Esophagus squamous epithelium (tissue), 5 donors: ENCODE data around the gene CNOT4. TPM values are rescaled to one million over a fixed set of nuclear protein-coding genes. Genes with fewer than 3 reads are reported as not detected.
"Not testable (repeated sequence)": the region's sequence is repeated elsewhere in the genome, so short reads cannot be mapped to it uniquely, and the experiment has no call there.

Experiments used
- DNase-seq: peaks from one replicate; lab custom pipeline; 2025; lab: John Stamatoyannopoulos, UW
- H3K27ac ChIP-seq, 4 donors: fragments of 200-600 bp; sonication (generic); one replicate each; pipeline ENCODE4 v1.5.1; 2016 to 2019; ENCODE audit warnings: mild to moderate bottlenecking in 1 of 4
- H3K27me3 ChIP-seq, 4 donors: fragments of 200-600 bp; sonication (generic); 1 replicate in 3 of 4; 2 replicates in 1 of 4; pipeline versions ENCODE4 v1.5.1 to v1.6.0; 2017 to 2021; ENCODE audit warnings: antibody characterized with exemption in 1 of 4
- H3K36me3 ChIP-seq, 3 donors: fragments of 200-600 bp; sonication (generic); one replicate each; pipeline ENCODE4 v1.5.1; 2016 to 2019
- H3K4me1 ChIP-seq, 3 donors: fragments of 200-600 bp; sonication (generic); one replicate each; pipeline ENCODE4 v1.5.1; 2017 to 2019
- H3K4me3 ChIP-seq, 4 donors: fragments of 200-600 bp; sonication (generic); 1 replicate in 3 of 4; 2 replicates in 1 of 4; pipeline ENCODE4 v1.5.1; 2016 to 2019; ENCODE audit warnings: mild to moderate bottlenecking in 2 of 4, moderate library complexity in 1 of 4
- H3K9me3 ChIP-seq, 3 donors: fragments of 200-600 bp; sonication (generic); one replicate each; pipeline ENCODE4 v1.5.1; 2016 to 2019
- POLR2A ChIP-seq, 4 donors: fragments of 450-650 bp; IDR thresholded peaks; one replicate each; pipeline ENCODE4 v1.6.1; 2017; ENCODE audit warnings: antibody characterized with exemption in 4 of 4, mild to moderate bottlenecking in 4 of 4, moderate library complexity in 3 of 4
- WGBS, 2 donors: methylation state at CpG; one replicate each; pipeline ENCODE4 v1.1.5; 2018; 5-methylcytosine and 5-hydroxymethylcytosine counted together
- intact Hi-C: fragments of 100-400 bp; cut with DNase I; formaldehyde crosslinking; loops from one replicate; pipeline ENCODE4 v1.15.0; 2022
- total RNA-seq, 4 donors: library from RNA; depleted of rRNA; stranded (reverse); fragments of >200 nt; gene quantifications; one replicate each; pipeline ENCODE4 v1.1.0, GENCODE V29; 2016
- TF ChIP-seq, protein P1 (sequence below), 6 experiments: fragments of 450-650 bp in 4 of 6; fragments of 200-600 bp in 2 of 6; sonication (generic) in 2 of 6; IDR thresholded peaks; one replicate each; pipeline ENCODE4 v1.5.1; 2016 to 2019; ENCODE audit warnings: antibody characterized with exemption in 6 of 6, mild to moderate bottlenecking in 4 of 6, moderate library complexity in 4 of 6
- donor health status: DM: yes; HTN: yes; CAD: no.

The CNOT4 gene
- total RNA-seq, 4 donors from 2014 or later = 7.3 to 20.0 (median 14.0) TPM

DNA sequence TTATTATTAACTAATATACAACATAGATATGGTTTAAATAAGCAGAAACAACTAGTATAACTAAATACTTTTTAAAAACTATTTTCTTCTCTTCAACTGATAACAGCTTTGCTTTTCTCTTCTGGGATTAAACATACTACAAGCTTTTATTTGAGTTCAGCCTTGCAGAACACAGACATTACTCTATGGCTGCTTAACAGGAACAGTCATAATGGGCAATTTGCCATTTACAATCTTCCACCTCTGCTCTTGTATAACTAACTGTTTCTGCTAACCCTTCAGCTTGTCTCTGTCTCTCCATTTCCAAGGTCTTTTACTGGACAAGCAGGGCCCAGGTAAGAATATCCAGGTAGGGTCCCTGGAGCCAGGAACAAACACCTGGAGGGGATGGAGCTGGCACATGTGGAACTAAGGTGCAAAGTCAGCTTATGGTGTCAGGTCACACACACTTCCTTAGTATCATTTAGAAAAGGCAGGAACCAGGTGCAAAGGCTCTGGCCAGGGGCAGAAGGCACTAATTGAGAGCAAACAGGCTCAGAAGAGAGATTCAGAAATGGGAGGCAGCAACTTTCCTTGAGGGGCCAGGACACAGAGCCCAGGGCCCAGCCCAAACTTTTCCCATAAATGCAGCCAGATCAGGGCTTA is 183.1 kb downstream of the CNOT4 start:
- H3K36me3 ChIP-seq = no peaks in the 10 kb centered on the region
- intact Hi-C loops = no loop called here
- no peak for DNase-seq
- H3K27me3 ChIP-seq = peaks cover 0 to 27% (median 0%) of the 10 kb centered on the region in 4 donors
- TF ChIP-seq, protein P1, sequence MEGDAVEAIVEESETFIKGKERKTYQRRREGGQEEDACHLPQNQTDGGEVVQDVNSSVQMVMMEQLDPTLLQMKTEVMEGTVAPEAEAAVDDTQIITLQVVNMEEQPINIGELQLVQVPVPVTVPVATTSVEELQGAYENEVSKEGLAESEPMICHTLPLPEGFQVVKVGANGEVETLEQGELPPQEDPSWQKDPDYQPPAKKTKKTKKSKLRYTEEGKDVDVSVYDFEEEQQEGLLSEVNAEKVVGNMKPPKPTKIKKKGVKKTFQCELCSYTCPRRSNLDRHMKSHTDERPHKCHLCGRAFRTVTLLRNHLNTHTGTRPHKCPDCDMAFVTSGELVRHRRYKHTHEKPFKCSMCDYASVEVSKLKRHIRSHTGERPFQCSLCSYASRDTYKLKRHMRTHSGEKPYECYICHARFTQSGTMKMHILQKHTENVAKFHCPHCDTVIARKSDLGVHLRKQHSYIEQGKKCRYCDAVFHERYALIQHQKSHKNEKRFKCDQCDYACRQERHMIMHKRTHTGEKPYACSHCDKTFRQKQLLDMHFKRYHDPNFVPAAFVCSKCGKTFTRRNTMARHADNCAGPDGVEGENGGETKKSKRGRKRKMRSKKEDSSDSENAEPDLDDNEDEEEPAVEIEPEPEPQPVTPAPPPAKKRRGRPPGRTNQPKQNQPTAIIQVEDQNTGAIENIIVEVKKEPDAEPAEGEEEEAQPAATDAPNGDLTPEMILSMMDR (IDR thresholded peaks at IDR 0.05) = no peak
- TF ChIP-seq POLR2A (IDR thresholded peaks at IDR 0.05) = no peak
- no peak overlapping the region for H3K27ac ChIP-seq
- H3K9me3 ChIP-seq = no peaks in the 10 kb centered on the region
- no peak overlapping the region for H3K4me3 ChIP-seq
- H3K4me1 ChIP-seq = peaks cover 0 to 20% (median 0%) of the 10 kb centered on the region in 3 donors

DNA sequence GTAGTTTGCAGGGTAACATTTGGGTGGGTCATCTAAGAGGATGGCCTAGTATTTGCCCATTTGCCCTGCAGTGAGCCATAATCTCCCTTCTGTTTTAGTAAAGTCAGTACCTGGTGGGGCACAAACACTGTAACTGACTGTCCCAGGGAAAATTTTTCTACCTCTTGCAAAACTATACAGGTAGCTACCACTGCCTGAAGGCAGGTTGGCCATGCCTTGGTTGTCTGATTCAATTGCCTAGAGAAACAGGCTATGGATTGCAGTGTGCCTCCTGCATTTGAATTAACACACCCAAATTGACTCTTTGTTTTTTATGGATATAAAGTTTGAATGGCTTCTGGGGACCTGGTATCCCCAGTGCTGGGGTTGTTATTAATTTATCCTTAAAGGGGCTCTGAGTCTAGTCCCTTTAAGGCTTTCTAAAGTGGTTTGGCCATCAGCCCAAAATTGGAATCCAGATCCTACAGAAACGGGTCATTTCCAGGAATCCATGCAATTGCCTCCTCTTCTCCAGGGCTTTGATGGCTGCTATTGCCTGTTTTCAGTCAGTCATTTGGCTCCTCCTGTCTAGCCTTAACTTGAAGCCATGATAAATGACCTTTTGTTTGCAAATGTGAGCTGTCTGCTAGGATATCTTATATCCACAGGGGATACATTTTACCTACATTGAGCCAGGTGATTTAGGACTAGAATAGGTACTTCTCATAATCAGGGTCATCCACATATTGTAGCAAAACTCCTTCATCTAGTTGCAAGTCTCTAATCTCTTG is 187.1 kb downstream of the CNOT4 start:
- WGBS, 2 donors = 43 to 62% methylated on average over 1 of the region's 1 CpG

DNA sequence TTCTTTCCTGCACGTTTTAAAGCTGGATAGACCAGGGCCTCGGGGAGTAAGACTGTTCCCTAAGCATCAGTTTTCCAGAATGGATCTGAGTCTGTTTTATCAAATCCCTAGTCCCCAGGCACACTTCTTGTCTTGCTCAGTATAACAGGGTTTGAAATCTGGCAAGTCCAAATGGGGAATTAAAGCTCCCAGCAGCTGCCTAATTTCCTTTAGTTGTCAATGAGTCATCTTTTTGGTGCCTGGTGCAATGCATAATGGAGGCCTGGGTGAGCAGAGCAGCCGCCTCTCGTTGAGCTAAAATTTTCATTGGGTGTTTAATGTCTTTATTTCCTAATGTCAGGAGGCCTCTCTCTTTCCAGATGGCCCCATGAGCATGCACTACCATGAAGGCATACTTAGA is 188.3 kb downstream of the CNOT4 start:
- H3K4me3 ChIP-seq = no peak overlapping the region
- H3K27me3 ChIP-seq = no peaks in the 10 kb centered on the region
- no peaks in the 10 kb centered on the region for H3K36me3 ChIP-seq
- no peaks in the 10 kb centered on the region for H3K9me3 ChIP-seq
- 21 to 31% methylated on average over 4 of the region's 4 CpGs for WGBS, 2 donors
- H3K4me1 ChIP-seq = peaks cover 15 to 50% (median 17%) of the 10 kb centered on the region in 3 donors
- no peak overlapping the region for H3K27ac ChIP-seq
- no peak for DNase-seq
- TF ChIP-seq POLR2A (IDR thresholded peaks at IDR 0.05) = no peak
- TF ChIP-seq, protein P1 (IDR thresholded peaks at IDR 0.05) = no peak
- intact Hi-C loops = no loop called here

More for the DNA sequence above, 187.1 kb downstream of the CNOT4 start:
- Histone ChIP-seq H3K27ac (no peak overlapping the region), H3K4me3 (no peak overlapping the region), H3K36me3 (no peaks in the 10 kb centered on the region), H3K9me3 (no peaks in the 10 kb centered on the region), H3K4me1 (peaks cover 10 to 50% (median 12%) of the 10 kb centered on the region in 3 donors), H3K27me3 (no peaks in the 10 kb centered on the region)
- intact Hi-C loops = no loop called here
- TF ChIP-seq, protein P1 (IDR thresholded peaks at IDR 0.05) = no peak
- no peak for DNase-seq

DNA sequence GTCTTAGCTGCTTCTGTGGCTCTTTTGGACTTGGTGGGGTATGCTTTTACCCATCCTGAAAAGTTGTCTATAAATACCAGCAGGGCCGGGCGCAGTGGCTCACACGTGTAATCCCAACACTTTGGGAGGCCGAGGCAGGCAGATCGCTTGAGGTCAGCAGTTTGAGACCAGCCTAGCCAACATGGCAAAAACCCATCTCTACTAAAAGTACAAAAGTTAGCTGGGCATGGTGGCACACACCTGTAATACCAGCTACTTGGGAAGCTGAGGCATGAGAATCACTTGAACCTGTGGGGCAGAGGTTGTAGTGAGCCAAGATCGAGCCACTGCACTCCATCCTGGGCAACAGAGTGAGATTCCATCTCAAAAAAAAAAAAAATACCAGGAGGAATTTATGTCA is 188.9 kb downstream of the CNOT4 start:
- H3K4me3 ChIP-seq, DNase-seq, H3K27ac ChIP-seq, H3K36me3 ChIP-seq, H3K27me3 ChIP-seq, H3K9me3 ChIP-seq, intact Hi-C loops: not testable (repeated sequence)
- 83 to 87% methylated on average over 1 to 6 of the region's 6 CpGs for WGBS, 2 donors
- peaks cover 15 to 46% (median 17%) of the 10 kb centered on the region in 3 donors for H3K4me1 ChIP-seq

DNA sequence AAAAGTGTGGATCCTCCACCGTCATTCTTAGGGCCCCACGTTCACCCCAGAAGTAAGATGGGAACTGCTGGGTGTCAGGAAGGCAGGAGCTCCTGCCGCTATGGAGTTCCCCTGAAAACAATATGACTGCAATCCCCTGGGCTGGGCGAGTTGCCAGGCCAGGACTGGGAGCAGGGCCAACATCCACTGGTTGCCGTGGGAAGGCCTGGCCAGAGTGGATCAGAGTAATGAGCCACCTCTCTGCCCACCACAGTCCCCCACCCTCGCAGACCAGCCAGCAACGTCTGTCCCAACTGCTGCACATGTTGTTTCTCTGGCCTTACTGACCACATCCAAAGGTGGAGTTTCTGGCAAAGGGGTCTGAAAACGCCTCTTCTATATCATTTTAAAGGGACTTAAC is 189.6 kb downstream of the CNOT4 start:
- H3K36me3 ChIP-seq = no peaks in the 10 kb centered on the region
- intact Hi-C loops = no loop called here

More for the DNA sequence above, 189.6 kb downstream of the CNOT4 start:
- Histone ChIP-seq H3K27me3 (no peaks in the 10 kb centered on the region), H3K27ac (no peak overlapping the region), H3K4me1 (peaks cover 15 to 46% (median 17%) of the 10 kb centered on the region in 3 donors), H3K9me3 (no peaks in the 10 kb centered on the region), H3K4me3 (no peak overlapping the region)
- no peak for DNase-seq
- WGBS, 2 donors = 24 to 47% methylated on average over 5 to 6 of the region's 8 CpGs
- TF ChIP-seq, protein P1 (IDR thresholded peaks at IDR 0.05) = no peak
- no peak for TF ChIP-seq POLR2A (IDR thresholded peaks at IDR 0.05)
